ENCODE data around the gene OSBPL10. TPM values are rescaled to one million over a fixed set of nuclear protein-coding genes. Genes with fewer than 3 reads are reported as not detected.

OSBPL10 gene
- total and polyA plus RNA-seq, 4 donors: 3.9 to 33.0 (median 13.1) TPM

- no peak for DNase-seq
- Histone ChIP-seq H3K36me3 (ENCODE audit: control insufficient read depth in 4 of 4, insufficient read depth in 4 of 4, low read length in 4 of 4) (no peaks in the 10 kb centered on the region), H3K27me3 (ENCODE audit: control insufficient read depth in 3 of 3, insufficient read depth in 3 of 3, low read length in 2 of 3) (no peaks in the 10 kb centered on the region), H3K9me3 (ENCODE audit: control insufficient read depth in 4 of 4, insufficient read depth in 3 of 4, low read length in 3 of 4) (no peaks in the 10 kb centered on the region), H3K27ac (ENCODE audit: low read depth in 1 of 2, low read length in 1 of 2) (no peak overlapping the region), H3K4me1 (ENCODE audit: control insufficient read depth in 5 of 5, insufficient read depth in 5 of 5, low read length in 5 of 5) (peaks cover 0 to 4% (median 0%) of the 10 kb centered on the region in 5 donors), H3K4me3 (no peak overlapping the region), H3K9ac (ENCODE audit: insufficient read depth in 1 of 2, low read length in 2 of 2) (no peak overlapping the region)
- no peak for ATAC-seq (ENCODE audit: insufficient read depth, low FRiP score)
- TF ChIP-seq CTCF (IDR thresholded peaks at IDR 0.05; ENCODE audit: control extremely low read depth, extremely low read depth): no peak
- WGBS, 2 donors: 81% methylated on average over 10 of the region's 10 CpGs
Measured at GRCh38 chr3:31804251-31805051, 176.6 kb downstream of the OSBPL10 start.

GRCh38 chr3:31802981-31803740, 177.9 kb downstream of the OSBPL10 start:
- H3K4me1 ChIP-seq (ENCODE audit: control insufficient read depth in 5 of 5, insufficient read depth in 5 of 5, low read length in 5 of 5): peaks cover 0 to 4% (median 0%) of the 10 kb centered on the region in 5 donors
- ATAC-seq (ENCODE audit: insufficient read depth, low FRiP score): no peak
- WGBS, 2 donors: 63 to 78% methylated on average over 7 of the region's 7 CpGs

GRCh38 chr3:31800436-31800835, 180.6 kb downstream of the OSBPL10 start:
- TF ChIP-seq CTCF (IDR thresholded peaks at IDR 0.05; ENCODE audit: control extremely low read depth, extremely low read depth): no peak
- Histone ChIP-seq H3K9me3 (ENCODE audit: control insufficient read depth in 4 of 4, insufficient read depth in 3 of 4, low read length in 3 of 4) (no peaks in the 10 kb centered on the region), H3K36me3 (ENCODE audit: control insufficient read depth in 4 of 4, insufficient read depth in 4 of 4, low read length in 4 of 4) (no peaks in the 10 kb centered on the region), H3K27ac (ENCODE audit: low read depth in 1 of 2, low read length in 1 of 2) (no peak overlapping the region), H3K4me1 (ENCODE audit: control insufficient read depth in 5 of 5, insufficient read depth in 5 of 5, low read length in 5 of 5) (peaks cover 0 to 3% (median 0%) of the 10 kb centered on the region in 5 donors), H3K4me3 (no peak overlapping the region), H3K9ac (ENCODE audit: insufficient read depth in 1 of 2, low read length in 2 of 2) (no peak overlapping the region), H3K27me3 (ENCODE audit: control insufficient read depth in 3 of 3, insufficient read depth in 3 of 3, low read length in 2 of 3) (no peaks in the 10 kb centered on the region)
- 97 to 98% methylated on average over 4 of the region's 4 CpGs for whole genome bisulfite sequencing, 2 donors
- DNase-seq (no peak), ATAC-seq (ENCODE audit: insufficient read depth, low FRiP score) (no peak)

More at GRCh38 chr3:31802981-31803740, 177.9 kb downstream of the OSBPL10 start:
- Histone ChIP-seq H3K9me3 (ENCODE audit: control insufficient read depth in 4 of 4, insufficient read depth in 3 of 4, low read length in 3 of 4) (no peaks in the 10 kb centered on the region), H3K27ac (ENCODE audit: low read depth in 1 of 2, low read length in 1 of 2) (no peak overlapping the region), H3K9ac (ENCODE audit: insufficient read depth in 1 of 2, low read length in 2 of 2) (no peak overlapping the region), H3K27me3 (ENCODE audit: control insufficient read depth in 3 of 3, insufficient read depth in 3 of 3, low read length in 2 of 3) (no peaks in the 10 kb centered on the region), H3K36me3 (ENCODE audit: control insufficient read depth in 4 of 4, insufficient read depth in 4 of 4, low read length in 4 of 4) (no peaks in the 10 kb centered on the region), H3K4me3 (no peak overlapping the region)
- no peak for DNase-seq
- TF ChIP-seq CTCF (IDR thresholded peaks at IDR 0.05; ENCODE audit: control extremely low read depth, extremely low read depth): no peak
